ENCODE results near the gene SIRT5. TPM values are rescaled to one million over a fixed set of nuclear protein-coding genes. Genes with fewer than 3 reads are reported as not detected.

The SIRT5 gene
- total RNA-seq, 4 donors from 2014 or later: 16.2 to 27.9 (median 18.0) TPM

GRCh38 chr6:13661647-13662046, 87.2 kb downstream of the SIRT5 start:
- Histone ChIP-seq H3K4me1 (peaks cover 0 to 4% of the 10 kb centered on the region in 2 donors), H3K27ac (no peak overlapping the region), H3K36me3 (no peaks in the 10 kb centered on the region), H3K27me3 (no peaks in the 10 kb centered on the region), H3K4me3 (no peak overlapping the region), H3K9me3 (no peaks in the 10 kb centered on the region)
- intact Hi-C loops (cut with DNase I; ENCODE audit: low total_unique reads): no loop called here
- DNase-seq: no peak
- TF ChIP-seq POLR2A (IDR thresholded peaks at IDR 0.05): no peak
- TF ChIP-seq CTCF (IDR thresholded peaks at IDR 0.05): no peak

DNA sequence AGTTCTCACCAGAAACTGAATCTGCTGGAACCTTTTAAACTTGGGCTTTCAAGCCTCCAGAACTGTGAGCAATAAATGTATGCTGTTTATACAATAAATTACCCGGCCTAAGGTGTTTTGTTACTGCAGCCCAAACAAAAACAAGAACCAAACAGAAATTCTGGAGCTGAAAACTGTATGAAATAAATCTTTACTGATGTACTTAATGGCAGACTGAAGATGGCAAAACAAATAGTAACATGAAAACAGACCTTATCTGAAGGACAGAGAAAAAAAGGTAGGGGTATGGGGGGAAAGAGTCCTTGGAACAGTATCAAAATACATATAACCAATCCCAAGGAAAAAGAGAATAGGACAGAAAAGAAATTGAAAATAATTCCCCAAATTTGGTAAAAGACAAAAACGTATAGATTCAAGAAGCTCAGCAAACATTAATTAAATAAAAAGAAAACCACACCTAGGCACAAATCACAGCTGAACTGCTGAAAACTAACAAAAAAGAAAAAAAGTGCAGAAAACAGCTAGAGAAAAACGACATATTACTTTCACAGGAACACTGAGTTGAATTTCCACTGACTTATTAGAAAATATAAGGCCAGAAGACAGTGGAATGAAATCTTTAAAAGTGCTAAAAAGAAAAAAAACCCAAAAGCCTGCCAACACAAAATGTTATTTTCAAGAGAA, 88.4 kb downstream of the SIRT5 start:
- no peak for TF ChIP-seq CTCF (IDR thresholded peaks at IDR 0.05)
- no peak for TF ChIP-seq POLR2A (IDR thresholded peaks at IDR 0.05)
- Histone ChIP-seq H3K36me3 (no peaks in the 10 kb centered on the region), H3K27me3 (no peaks in the 10 kb centered on the region), H3K4me1 (peaks cover 0 to 4% of the 10 kb centered on the region in 2 donors), H3K9me3 (no peaks in the 10 kb centered on the region), H3K27ac (no peak overlapping the region), H3K4me3 (no peak overlapping the region)
- no peak for DNase-seq
- intact Hi-C loops (cut with DNase I; ENCODE audit: low total_unique reads): no loop called here

GRCh38 chr6:13663986-13664385, 89.6 kb downstream of the SIRT5 start:
- no peaks in the 10 kb centered on the region for H3K27me3 ChIP-seq
- H3K36me3 ChIP-seq: no peaks in the 10 kb centered on the region
- intact Hi-C loops (cut with DNase I; ENCODE audit: low total_unique reads): no loop called here
- H3K4me1 ChIP-seq: peaks cover 0 to 4% of the 10 kb centered on the region in 2 donors
- H3K4me3 ChIP-seq: no peak overlapping the region
- no peak overlapping the region for H3K27ac ChIP-seq
- TF ChIP-seq POLR2A (IDR thresholded peaks at IDR 0.05) (no peak), CTCF (IDR thresholded peaks at IDR 0.05) (no peak)
- H3K9me3 ChIP-seq: no peaks in the 10 kb centered on the region
- no peak for DNase-seq

Other genes with a start within 250 kb of the SIRT5 start
- gene TBC1D7, start 246.1 kb upstream of the SIRT5 start, total RNA-seq: 10 to 100 TPM in 2 of 4 donors, 1 to 10 TPM in 1, not detected in 1; 4.4 to 23.6 (median 12.5) TPM
- gene GFOD1, start 87.0 kb upstream of the SIRT5 start, total RNA-seq: 10 to 100 TPM in 2 of 4 donors, 1 to 10 TPM in 2; 4.7 to 26.6 (median 10.1) TPM
- gene NOL7, start 40.7 kb downstream of the SIRT5 start, total RNA-seq: 10 to 100 TPM; 49.4 to 64.7 (median 55.7) TPM
- 10 to 100 TPM; 22.6 to 49.0 (median 40.9) TPM for gene RANBP9, start 137.2 kb downstream of the SIRT5 start, total RNA-seq
- 10 to 100 TPM in 3 of 4 donors, 1 to 10 TPM in 1; 9.4 to 16.5 (median 13.3) TPM for gene MCUR1, start 240.0 kb downstream of the SIRT5 start, total RNA-seq

Measured in uterus (tissue), 4 donors.